GM12891 (cell line): ENCODE results near the gene CXCR5.

Experiments
- POLR2A ChIP-seq: IDR thresholded peaks from 2 replicates; pipeline ENCODE4 v1.6.1; 2011; ENCODE audit warnings: low read depth, low read length, control low read depth
- POU2F2 ChIP-seq: IDR thresholded peaks from 2 replicates; pipeline ENCODE4 v1.6.1; 2011; ENCODE audit warnings: low read depth, mild to moderate bottlenecking, control low read depth, low read length, moderate library complexity

DNA sequence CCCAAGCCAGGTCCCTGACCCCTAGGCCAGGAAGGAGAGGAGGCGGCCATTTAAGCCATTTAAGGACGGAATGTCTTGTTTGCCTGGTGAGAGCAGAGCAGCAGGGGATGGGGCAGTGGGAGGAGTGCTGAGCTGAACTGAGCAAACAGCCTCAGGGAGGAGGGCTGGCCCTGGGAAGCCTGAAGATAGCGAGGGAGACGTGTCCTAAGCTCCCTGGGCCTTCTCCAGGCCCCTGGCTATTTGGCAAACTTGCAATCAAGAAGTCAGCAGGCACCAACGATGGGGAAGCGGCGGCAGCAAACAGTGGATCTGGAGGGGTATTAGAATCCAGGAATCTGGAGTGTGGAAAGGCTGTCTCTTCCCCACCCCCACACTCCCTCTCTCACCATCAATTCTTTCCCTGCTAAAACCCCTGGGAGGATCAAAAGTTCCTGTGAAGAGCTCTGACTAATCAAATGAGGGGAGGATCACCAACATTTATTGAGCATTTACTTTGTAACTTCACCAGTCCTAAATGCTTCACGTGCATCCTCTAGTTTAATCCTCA lies 33.2 kb downstream of the CXCR5 start:
- no peak for TF ChIP-seq POLR2A
- TF ChIP-seq POU2F2, result no peak
